ENCODE measurements around the gene OR52E4. TPM values are rescaled to one million over a fixed set of nuclear protein-coding genes. Genes with fewer than 3 reads are reported as not detected.

Gene OR52E4
- total and polyA plus RNA-seq, 2 of the 13 experiments (the other 11 are each of a cell fraction or from before 2014, with no cell fraction given): not detected

DNA sequence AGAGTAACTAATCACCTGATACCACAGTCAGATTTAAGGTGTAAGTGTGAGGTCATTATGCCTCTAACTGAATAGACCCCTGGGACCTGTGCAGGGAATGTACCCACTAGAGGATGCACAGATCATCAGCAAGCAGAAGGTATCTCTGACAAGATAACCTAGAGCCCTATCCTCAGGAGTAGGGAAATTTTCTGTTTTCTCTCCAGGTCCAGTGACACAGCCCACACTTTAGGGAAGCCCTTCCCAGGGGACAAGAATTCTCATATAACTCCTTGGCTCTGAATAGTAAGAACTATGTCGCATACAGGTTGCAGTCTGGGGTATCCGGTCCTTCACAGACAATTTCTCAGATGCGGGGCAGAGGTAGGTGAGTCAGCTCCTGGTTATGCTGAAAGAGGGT lies 12.5 kb downstream of the OR52E4 start, which contains the start of gene OR52E5:
Gene OR52E5 (plus strand): TSS at position 301 of the 400 bp plus-strand sequence. CDS start 7,569 bp downstream, outside the sequence.
- no peaks in the 10 kb centered on the region for H3K9me3 ChIP-seq (ENCODE audit: low read length)
- no peaks in the 10 kb centered on the region for H4K20me1 ChIP-seq (ENCODE audit: insufficient read depth, low read length)
- H3K27me3 ChIP-seq (ENCODE audit: control insufficient read depth in 1 of 2, insufficient read depth in 2 of 2, low read length in 2 of 2): no peaks in the 10 kb centered on the region
- CTCF ChIA-PET (ENCODE audit: low intra/inter-chr PET ratio, low total read pairs): no interaction called here
- DNase-seq (ENCODE audit: low spot score): no peak
- POLR2A ChIA-PET: no interaction called here
- H3K4me1 ChIP-seq (ENCODE audit: insufficient read depth, low read length): no peaks in the 10 kb centered on the region
- no peaks in the 10 kb centered on the region for H3K36me3 ChIP-seq (replicated peaks in 1 of 2; ENCODE audit: control insufficient read depth in 1 of 2, insufficient read depth in 2 of 2, low read length in 2 of 2)
- no peak for TF ChIP-seq ZNF564 (CRISPR knock-in tag; IDR thresholded peaks at IDR 0.05)
- TF ChIP-seq, protein P1, sequence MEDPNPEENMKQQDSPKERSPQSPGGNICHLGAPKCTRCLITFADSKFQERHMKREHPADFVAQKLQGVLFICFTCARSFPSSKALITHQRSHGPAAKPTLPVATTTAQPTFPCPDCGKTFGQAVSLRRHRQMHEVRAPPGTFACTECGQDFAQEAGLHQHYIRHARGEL (CRISPR knock-in tag; IDR thresholded peaks at IDR 0.05): no peak
- no peak for TF ChIP-seq THYN1 (CRISPR knock-in tag; IDR thresholded peaks at IDR 0.05; ENCODE audit: borderline replicate concordance, low read depth)
- TF ChIP-seq ZFYVE20 (CRISPR knock-in tag; IDR thresholded peaks at IDR 0.05; ENCODE audit: borderline replicate concordance, low read depth): no peak
- TF ChIP-seq PHF8 (CRISPR knock-in tag; IDR thresholded peaks at IDR 0.05): no peak
- no peak for TF ChIP-seq MXD4 (CRISPR knock-in tag; IDR thresholded peaks at IDR 0.05)
- TF ChIP-seq NKX3-1 (CRISPR knock-in tag; IDR thresholded peaks at IDR 0.05): no peak
- TF ChIP-seq, protein P2, sequence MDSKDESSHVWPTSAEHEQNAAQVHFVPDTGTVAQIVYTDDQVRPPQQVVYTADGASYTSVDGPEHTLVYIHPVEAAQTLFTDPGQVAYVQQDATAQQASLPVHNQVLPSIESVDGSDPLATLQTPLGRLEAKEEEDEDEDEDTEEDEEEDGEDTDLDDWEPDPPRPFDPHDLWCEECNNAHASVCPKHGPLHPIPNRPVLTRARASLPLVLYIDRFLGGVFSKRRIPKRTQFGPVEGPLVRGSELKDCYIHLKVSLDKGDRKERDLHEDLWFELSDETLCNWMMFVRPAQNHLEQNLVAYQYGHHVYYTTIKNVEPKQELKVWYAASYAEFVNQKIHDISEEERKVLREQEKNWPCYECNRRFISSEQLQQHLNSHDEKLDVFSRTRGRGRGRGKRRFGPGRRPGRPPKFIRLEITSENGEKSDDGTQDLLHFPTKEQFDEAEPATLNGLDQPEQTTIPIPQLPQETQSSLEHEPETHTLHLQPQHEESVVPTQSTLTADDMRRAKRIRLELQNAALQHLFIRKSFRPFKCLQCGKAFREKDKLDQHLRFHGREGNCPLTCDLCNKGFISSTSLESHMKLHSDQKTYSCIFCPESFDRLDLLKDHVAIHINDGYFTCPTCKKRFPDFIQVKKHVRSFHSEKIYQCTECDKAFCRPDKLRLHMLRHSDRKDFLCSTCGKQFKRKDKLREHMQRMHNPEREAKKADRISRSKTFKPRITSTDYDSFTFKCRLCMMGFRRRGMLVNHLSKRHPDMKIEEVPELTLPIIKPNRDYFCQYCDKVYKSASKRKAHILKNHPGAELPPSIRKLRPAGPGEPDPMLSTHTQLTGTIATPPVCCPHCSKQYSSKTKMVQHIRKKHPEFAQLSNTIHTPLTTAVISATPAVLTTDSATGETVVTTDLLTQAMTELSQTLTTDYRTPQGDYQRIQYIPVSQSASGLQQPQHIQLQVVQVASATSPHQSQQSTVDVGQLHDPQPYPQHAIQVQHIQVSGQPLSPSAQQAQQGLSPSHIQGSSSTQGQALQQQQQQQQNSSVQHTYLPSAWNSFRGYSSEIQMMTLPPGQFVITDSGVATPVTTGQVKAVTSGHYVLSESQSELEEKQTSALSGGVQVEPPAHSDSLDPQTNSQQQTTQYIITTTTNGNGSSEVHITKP (CRISPR knock-in tag; IDR thresholded peaks at IDR 0.05; ENCODE audit: low read depth): no peak
- TF ChIP-seq POLR2G (IDR thresholded peaks at IDR 0.05; ENCODE audit: low read depth, low read length): no peak
- TF ChIP-seq MZF1 (CRISPR knock-in tag; IDR thresholded peaks at IDR 0.05; ENCODE audit: borderline replicate concordance): no peak
- no peak for TF ChIP-seq HOXD1 (CRISPR knock-in tag; IDR thresholded peaks at IDR 0.05)
- TF ChIP-seq ARID2 (CRISPR knock-in tag; IDR thresholded peaks at IDR 0.05; ENCODE audit: borderline replicate concordance): no peak
- no peak for TF ChIP-seq ZSCAN22 (CRISPR knock-in tag; IDR thresholded peaks at IDR 0.05)
- no peak for TF ChIP-seq KMT2A (CRISPR knock-in tag; IDR thresholded peaks at IDR 0.05)
- TF ChIP-seq ZFY (CRISPR knock-in tag; IDR thresholded peaks at IDR 0.05): no peak
- TF ChIP-seq CAMTA2 (CRISPR knock-in tag; IDR thresholded peaks at IDR 0.05; ENCODE audit: borderline replicate concordance): no peak
- TF ChIP-seq SRSF1 (optimal IDR thresholded peaks at IDR 0.05; ENCODE audit: low read depth, low read length): no peak
- no peak for TF ChIP-seq KLF15 (CRISPR knock-in tag; IDR thresholded peaks at IDR 0.05; ENCODE audit: borderline replicate concordance)
- TF ChIP-seq ZEB1 (IDR thresholded peaks at IDR 0.05; ENCODE audit: insufficient replicate concordance, low read depth): no peak
- no peak for TF ChIP-seq NFRKB (IDR thresholded peaks at IDR 0.05)
- intact Hi-C loops (cut with micrococcal nuclease; ENCODE audit: unreplicated experiment): no loop called here
- H3K4me3 ChIP-seq (replicated peaks in 1 of 3; ENCODE audit: insufficient read depth in 1 of 3, low read depth in 2 of 3, low read length in 3 of 3): no peak within 1 kb of the TSS
- no peak for FAIRE-seq
- no peaks in the 10 kb centered on the region for H3K79me2 ChIP-seq (ENCODE audit: insufficient read depth, low read length)
- no peak for ATAC-seq
- no peak within 1 kb of the TSS for H2AFZ ChIP-seq (ENCODE audit: low read length)
- H3K4me2 ChIP-seq (ENCODE audit: low read depth, low read length): no peak within 1 kb of the TSS
- in situ Hi-C loops (cut with HindIII; ENCODE audit: extremely low pct_ligation_motif_present, low pct_unique_long_range_greater_than_20kb): no loop called here
- WGBS (ENCODE audit: low lambda C conversion rate): 2% methylated on average over 3 of the region's 3 CpGs
- no TSS peak for BruUV-seq (replicated peaks)
- no peak within 1 kb of the TSS for H3K9ac ChIP-seq (ENCODE audit: insufficient read depth, low read depth, low read length)
- H3K27ac ChIP-seq (ENCODE audit: extremely low read length, insufficient read depth, low read length): no peak within 1 kb of the TSS

Data from HepG2 (cell line).